Sigmoid colon (tissue), 7 donors: ENCODE measurements around the gene MUC5B. TPM values are rescaled to one million over a fixed set of nuclear protein-coding genes. Genes with fewer than 3 reads are reported as not detected.

Source experiments
- DNase-seq: peaks from one replicate; pipeline ENCODE4 v3.0.0-alpha.2; 2019
- H3K27ac ChIP-seq, 4 donors: fragments of 200-600 bp; sonication (generic); one replicate each; pipeline ENCODE4 v1.5.1; 2016 to 2019; ENCODE audit warnings: mild to moderate bottlenecking in 1 of 4
- H3K27me3 ChIP-seq, 3 donors: fragments of 200-600 bp; sonication (generic); one replicate each; pipeline ENCODE4 v1.5.1; 2019; ENCODE audit warnings: mild to moderate bottlenecking in 1 of 3
- H3K36me3 ChIP-seq, 4 donors: fragments of 200-600 bp; sonication (generic); one replicate each; pipeline ENCODE4 v1.5.1; 2016 to 2019
- H3K4me1 ChIP-seq, 4 donors: fragments of 200-600 bp; sonication (generic); one replicate each; pipeline ENCODE4 v1.5.1; 2017 to 2019
- H3K4me3 ChIP-seq, 4 donors: fragments of 200-600 bp; sonication (generic); one replicate each; pipeline ENCODE4 v1.5.1; 2017 to 2019; ENCODE audit warnings: mild to moderate bottlenecking in 2 of 4, moderate library complexity in 1 of 4
- H3K9me3 ChIP-seq, 4 donors: fragments of 200-600 bp in 3 of 4; sonication (generic) in 3 of 4; one replicate each; pipeline versions ENCODE4 v1.5.1 to v1.6.1; 2013 to 2019
- CTCF ChIP-seq, 4 experiments: fragments of 450-650 bp in 3 of 4; fragments of 200-600 bp in 1 of 4; IDR thresholded peaks; one replicate each; pipeline ENCODE4 v1.5.1; 2016 to 2019; ENCODE audit warnings: antibody characterized with exemption in 4 of 4, mild to moderate bottlenecking in 3 of 4, moderate library complexity in 2 of 4
- EP300 ChIP-seq, 4 donors: sonication (generic); formaldehyde crosslinking; IDR thresholded peaks; one replicate each; pipeline ENCODE4 v1.6.1; 2017; ENCODE audit warnings: antibody characterized with exemption in 4 of 4
- POLR2A ChIP-seq, 2 donors: fragments of 450-650 bp; IDR thresholded peaks; one replicate each; pipeline ENCODE4 v1.6.1; 2016; ENCODE audit warnings: antibody characterized with exemption in 2 of 2, mild to moderate bottlenecking in 2 of 2, moderate library complexity in 2 of 2
- POLR2AphosphoS5 ChIP-seq, 4 donors: sonication (generic); formaldehyde crosslinking; IDR thresholded peaks; one replicate each; pipeline ENCODE4 v1.6.1; 2017; ENCODE audit warnings: antibody characterized with exemption in 4 of 4
- WGBS, 2 donors: extraction: QIAGEN DNeasy Blood & Tissue Kit; methylation state at CpG; one replicate each; pipeline ENCODE4 v1.1.7; 2013; 5-methylcytosine and 5-hydroxymethylcytosine counted together
- intact Hi-C: fragments of 100-400 bp; cut with DNase I; formaldehyde crosslinking; loops from one replicate; pipeline ENCODE4 v1.15.1; 2023
- polyA plus RNA-seq, 3 donors: library from polyadenylated mRNA; stranded (reverse); fragments of 200-250 nt; gene quantifications; one replicate each; pipeline ENCODE4 v1.2.3, GENCODE V29; 2013
- total RNA-seq, 4 donors: library from RNA; depleted of rRNA; stranded (reverse); fragments of >200 nt; gene quantifications; one replicate each; pipeline ENCODE4 v1.1.0, GENCODE V29; 2016
- donor health status: healthy with polysubstance abuse.
- donor health status: Bipolar disorder and iron deficiency.
- donor health status: healthy.

MUC5B gene
- total and polyA plus RNA-seq, 7 donors, result 0.83 to 131 (median 2.8) TPM; not detected in 3

- H3K36me3 ChIP-seq, result peaks cover 18 to 83% (median 49%) of the 10 kb centered on the region in 4 donors
- TF ChIP-seq CTCF (IDR thresholded peaks at IDR 0.05) (no peak), EP300 (IDR thresholded peaks at IDR 0.05) (no peak), POLR2A (IDR thresholded peaks at IDR 0.05) (no peak), POLR2AphosphoS5 (IDR thresholded peaks at IDR 0.05) (no peak)
- intact Hi-C loops, result no loop called here
Measured at GRCh38 chr11:1281974-1282365, 59.1 kb downstream of the MUC5B start.

DNA sequence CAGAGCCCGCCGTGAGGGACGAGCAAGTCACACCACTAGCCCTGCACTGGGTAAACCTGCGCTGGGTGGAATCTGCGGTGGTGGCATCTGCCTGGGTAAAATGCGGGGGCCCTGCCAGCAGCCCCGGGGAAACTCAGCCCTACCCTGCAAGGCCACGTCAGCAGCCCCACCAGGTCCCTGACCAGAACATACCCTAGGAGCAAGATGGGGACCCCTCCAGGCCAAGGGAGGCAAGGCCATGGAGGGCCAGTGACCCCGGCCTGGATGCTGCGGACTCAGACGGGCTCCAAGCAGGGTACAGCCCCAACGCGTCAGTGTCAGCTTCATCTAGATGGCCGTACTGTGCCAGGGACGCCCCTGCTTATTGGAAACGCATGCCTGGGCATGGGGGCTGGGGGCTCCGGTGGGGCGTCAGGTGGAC is 60.2 kb downstream of the MUC5B start:
- no peak for TF ChIP-seq CTCF (IDR thresholded peaks at IDR 0.05)
- TF ChIP-seq POLR2AphosphoS5 (IDR thresholded peaks at IDR 0.05), result no peak
- no peak for TF ChIP-seq EP300 (IDR thresholded peaks at IDR 0.05)
- TF ChIP-seq POLR2A (IDR thresholded peaks at IDR 0.05), result no peak
- WGBS, 2 donors, result 95 to 96% methylated on average over 18 of the region's 18 CpGs
- Histone ChIP-seq H3K4me1 (no peaks in the 10 kb centered on the region), H3K27me3 (no peaks in the 10 kb centered on the region), H3K9me3 (no peaks in the 10 kb centered on the region), H3K27ac (no peak overlapping the region), H3K36me3 (peaks cover 21 to 84% (median 49%) of the 10 kb centered on the region in 4 donors), H3K4me3 (no peak overlapping the region)
- intact Hi-C loops, result no loop called here
- DNase-seq, result no peak

More at GRCh38 chr11:1281974-1282365, 59.1 kb downstream of the MUC5B start:
- H3K9me3 ChIP-seq, result no peaks in the 10 kb centered on the region
- no peak overlapping the region for H3K4me3 ChIP-seq
- 61 to 79% methylated on average over 3 of the region's 3 CpGs for WGBS, 2 donors
- DNase-seq, result no peak
- peak overlapping the region in 1 of 4 donors; percentile 27 for H3K27ac ChIP-seq
- no peaks in the 10 kb centered on the region for H3K4me1 ChIP-seq
- no peaks in the 10 kb centered on the region for H3K27me3 ChIP-seq

DNA sequence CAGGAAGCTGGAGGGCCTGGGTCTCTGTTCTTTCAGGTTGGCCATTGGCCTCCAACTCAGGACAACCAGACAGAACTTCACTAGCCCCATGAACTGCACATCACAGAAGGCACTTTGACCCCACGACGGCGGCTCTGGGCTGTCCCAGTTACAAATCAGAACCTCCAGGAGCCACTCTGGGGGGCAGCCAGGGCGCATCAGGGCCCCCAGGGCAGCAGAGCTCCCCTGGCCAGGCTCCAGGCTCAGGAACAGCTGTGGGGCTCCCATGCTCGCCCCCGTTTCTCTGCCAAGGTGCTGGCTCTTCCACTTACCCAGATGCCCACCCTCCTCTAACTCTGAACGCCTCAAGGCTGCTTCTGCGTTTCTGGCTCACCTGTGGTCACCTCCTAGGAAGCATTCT is 61.0 kb downstream of the MUC5B start:
- Histone ChIP-seq H3K27me3 (no peaks in the 10 kb centered on the region), H3K4me1 (no peaks in the 10 kb centered on the region), H3K36me3 (peaks cover 26 to 84% (median 57%) of the 10 kb centered on the region in 4 donors), H3K9me3 (no peaks in the 10 kb centered on the region), H3K4me3 (no peak overlapping the region), H3K27ac (no peak overlapping the region)
- no peak for TF ChIP-seq POLR2AphosphoS5 (IDR thresholded peaks at IDR 0.05)
- TF ChIP-seq POLR2A (IDR thresholded peaks at IDR 0.05), result no peak
- TF ChIP-seq EP300 (IDR thresholded peaks at IDR 0.05), result no peak
- TF ChIP-seq CTCF (IDR thresholded peaks at IDR 0.05), result no peak
- 87 to 93% methylated on average over 8 of the region's 8 CpGs for WGBS, 2 donors
- intact Hi-C loops, result no loop called here
- no peak for DNase-seq

- WGBS, 2 donors, result 96 to 97% methylated on average over 23 of the region's 23 CpGs
- DNase-seq, result no peak
- Histone ChIP-seq H3K27ac (no peak overlapping the region), H3K4me1 (no peaks in the 10 kb centered on the region), H3K9me3 (no peaks in the 10 kb centered on the region), H3K27me3 (no peaks in the 10 kb centered on the region), H3K36me3 (peaks cover 35 to 84% (median 68%) of the 10 kb centered on the region in 4 donors), H3K4me3 (no peak overlapping the region)
- intact Hi-C loops, result no loop called here
- TF ChIP-seq POLR2A (IDR thresholded peaks at IDR 0.05) (no peak), CTCF (IDR thresholded peaks at IDR 0.05) (no peak), EP300 (IDR thresholded peaks at IDR 0.05) (no peak), POLR2AphosphoS5 (IDR thresholded peaks at IDR 0.05) (no peak)
Measured at GRCh38 chr11:1285316-1285744, 62.5 kb downstream of the MUC5B start.

DNA sequence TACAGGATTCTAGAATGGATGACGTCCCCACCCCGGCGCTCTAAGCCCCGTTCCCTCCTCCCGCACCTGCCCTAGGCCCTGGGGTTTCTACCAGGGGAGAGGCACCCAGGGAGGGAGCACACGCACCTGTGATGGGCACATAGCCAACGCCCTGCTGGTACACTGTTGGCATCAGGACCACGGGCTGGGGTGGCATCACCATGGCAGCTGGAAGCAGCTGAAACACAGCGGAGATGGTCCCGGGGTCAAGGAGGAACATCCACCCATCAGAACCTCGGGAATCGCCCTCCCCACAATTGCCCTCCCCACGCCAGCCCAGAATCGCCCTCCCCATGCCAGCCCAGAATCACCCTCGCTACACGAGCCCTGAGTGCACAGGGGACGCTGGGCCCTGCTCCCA is 63.0 kb downstream of the MUC5B start:
- intact Hi-C loops, result no loop called here
- no peak for TF ChIP-seq POLR2AphosphoS5 (IDR thresholded peaks at IDR 0.05)
- TF ChIP-seq POLR2A (IDR thresholded peaks at IDR 0.05), result no peak
- TF ChIP-seq EP300 (IDR thresholded peaks at IDR 0.05), result no peak
- TF ChIP-seq CTCF (IDR thresholded peaks at IDR 0.05), result no peak
- DNase-seq, result no peak
- WGBS, 2 donors, result 90 to 93% methylated on average over 17 of the region's 17 CpGs
- H3K9me3 ChIP-seq, result no peaks in the 10 kb centered on the region
- H3K4me3 ChIP-seq, result no peak overlapping the region
- no peak overlapping the region for H3K27ac ChIP-seq
- H3K27me3 ChIP-seq, result no peaks in the 10 kb centered on the region
- no peaks in the 10 kb centered on the region for H3K4me1 ChIP-seq
- H3K36me3 ChIP-seq, result peaks cover 37 to 84% (median 67%) of the 10 kb centered on the region in 4 donors
